ENCODE data around the gene TEX13A. TPM values are rescaled to one million over a fixed set of nuclear protein-coding genes. Genes with fewer than 3 reads are reported as not detected.

Gene TEX13A
- total and polyA plus RNA-seq, 2 experiments from 2014 or later = 0.14 TPM; not detected in 1

GRCh38 chrX:105263801-105264200 lies 43.3 kb upstream of the TEX13A start (continued):
- TF ChIP-seq ETS1 (IDR thresholded peaks at IDR 0.05) (no peak), EZH2 (IDR thresholded peaks at IDR 0.05; ENCODE audit: low read depth, unreplicated experiment) (no peak), CTCF (conservative IDR thresholded peaks at IDR 0.05; ENCODE audit: low read depth in 2 of 2) (no peak), CREB1 (CRISPR knock-in tag; IDR thresholded peaks at IDR 0.05; ENCODE audit: low read depth) (no peak)
- TF ChIP-seq, protein P1, sequence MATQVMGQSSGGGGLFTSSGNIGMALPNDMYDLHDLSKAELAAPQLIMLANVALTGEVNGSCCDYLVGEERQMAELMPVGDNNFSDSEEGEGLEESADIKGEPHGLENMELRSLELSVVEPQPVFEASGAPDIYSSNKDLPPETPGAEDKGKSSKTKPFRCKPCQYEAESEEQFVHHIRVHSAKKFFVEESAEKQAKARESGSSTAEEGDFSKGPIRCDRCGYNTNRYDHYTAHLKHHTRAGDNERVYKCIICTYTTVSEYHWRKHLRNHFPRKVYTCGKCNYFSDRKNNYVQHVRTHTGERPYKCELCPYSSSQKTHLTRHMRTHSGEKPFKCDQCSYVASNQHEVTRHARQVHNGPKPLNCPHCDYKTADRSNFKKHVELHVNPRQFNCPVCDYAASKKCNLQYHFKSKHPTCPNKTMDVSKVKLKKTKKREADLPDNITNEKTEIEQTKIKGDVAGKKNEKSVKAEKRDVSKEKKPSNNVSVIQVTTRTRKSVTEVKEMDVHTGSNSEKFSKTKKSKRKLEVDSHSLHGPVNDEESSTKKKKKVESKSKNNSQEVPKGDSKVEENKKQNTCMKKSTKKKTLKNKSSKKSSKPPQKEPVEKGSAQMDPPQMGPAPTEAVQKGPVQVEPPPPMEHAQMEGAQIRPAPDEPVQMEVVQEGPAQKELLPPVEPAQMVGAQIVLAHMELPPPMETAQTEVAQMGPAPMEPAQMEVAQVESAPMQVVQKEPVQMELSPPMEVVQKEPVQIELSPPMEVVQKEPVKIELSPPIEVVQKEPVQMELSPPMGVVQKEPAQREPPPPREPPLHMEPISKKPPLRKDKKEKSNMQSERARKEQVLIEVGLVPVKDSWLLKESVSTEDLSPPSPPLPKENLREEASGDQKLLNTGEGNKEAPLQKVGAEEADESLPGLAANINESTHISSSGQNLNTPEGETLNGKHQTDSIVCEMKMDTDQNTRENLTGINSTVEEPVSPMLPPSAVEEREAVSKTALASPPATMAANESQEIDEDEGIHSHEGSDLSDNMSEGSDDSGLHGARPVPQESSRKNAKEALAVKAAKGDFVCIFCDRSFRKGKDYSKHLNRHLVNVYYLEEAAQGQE (IDR thresholded peaks at IDR 0.05; ENCODE audit: unreplicated experiment) = no peak

GRCh38 chrX:105263171-105263570 lies 42.7 kb upstream of the TEX13A start:
- no peak for ATAC-seq
- Histone ChIP-seq H3K4me1 (ENCODE audit: insufficient read depth) (no peaks in the 10 kb centered on the region), H4K20me1 (replicated peaks; ENCODE audit: insufficient read depth) (no peaks in the 10 kb centered on the region), H3K36me3 (ENCODE audit: insufficient read depth) (no peaks in the 10 kb centered on the region), H3K4me2 (no peak overlapping the region), H3K79me2 (replicated peaks; ENCODE audit: insufficient read depth) (no peaks in the 10 kb centered on the region), H3K27ac (ENCODE audit: low read depth) (no peak overlapping the region), H3K9me2 (ENCODE audit: insufficient read depth) (no peaks in the 10 kb centered on the region), H3K27me3 (ENCODE audit: insufficient read depth) (no peaks in the 10 kb centered on the region), H3K4me3 (no peak overlapping the region), H2AFZ (no peak overlapping the region), H3F3A (replicated peaks; ENCODE audit: low read depth) (no peaks in the 10 kb centered on the region)
- Mint-ChIP-seq H3K4me1 (peaks cover 2% of the 10 kb centered on the region; the same call in 2 of the 3 replicates), H3K27me3 (ENCODE audit: insufficient read depth, low read depth, poor library complexity) (peaks cover 1% of the 10 kb centered on the region), H3K9me3 (0 out of 3 replicates have a peak, but pooled peaks cover 3% of the 10 kb centered on the region), H3K4me3 (no peak overlapping the region), H3K36me3 (ENCODE audit: low read depth) (peaks cover 3% of the 10 kb centered on the region; the same call in 1 of the 3 replicates), H3K27ac (no peak overlapping the region)
- TF ChIP-seq STAT1 (IDR thresholded peaks at IDR 0.05; ENCODE audit: unreplicated experiment) (no peak), POLR2AphosphoS5 (IDR thresholded peaks at IDR 0.05; ENCODE audit: low read depth) (no peak), EZH2phosphoT487 (IDR thresholded peaks at IDR 0.05; ENCODE audit: unreplicated experiment) (no peak), ZNF462 (CRISPR knock-in tag; IDR thresholded peaks at IDR 0.05) (no peak), ETS1 (IDR thresholded peaks at IDR 0.05) (no peak), ZNF114 (CRISPR knock-in tag; IDR thresholded peaks at IDR 0.05) (no peak), CREB1 (CRISPR knock-in tag; IDR thresholded peaks at IDR 0.05; ENCODE audit: low read depth) (no peak)
- DNase-seq (ENCODE audit: low spot score) = no peak
